Measurements from ENCODE around the gene NLE1. TPM values are rescaled to one million over a fixed set of nuclear protein-coding genes. Genes with fewer than 3 reads are reported as not detected.

The NLE1 gene
- total and polyA plus RNA-seq, 2 of the 8 experiments (the other 6 are each of a cell fraction or from before 2014, with no cell fraction given): 50.4 to 51.5 TPM

- no peak overlapping the region for H2BK5ac ChIP-seq (ENCODE audit: low read depth, low read length)
- H3K4me2 ChIP-seq (ENCODE audit: insufficient read depth in 1 of 2, low read depth in 2 of 2, low read length in 2 of 2): no peak overlapping the region
- H2BK15ac ChIP-seq (ENCODE audit: low read length): no peak overlapping the region
- H3K4me1 ChIP-seq (replicated peaks in 1 of 4; ENCODE audit: control insufficient read depth in 3 of 4, insufficient read depth in 4 of 4, low read length in 3 of 4): peaks cover 0 to 3% (median 1%) of the 10 kb centered on the region in 4 experiments; a peak in 2 of 7 replicates
- H3K36me3 ChIP-seq (ENCODE audit: control insufficient read depth in 2 of 4, insufficient read depth in 4 of 4, low read length in 3 of 4): peaks cover 0 to 2% (median under 1%) of the 10 kb centered on the region in 4 experiments; a peak in 4 of 8 replicates
- POLR2A ChIA-PET (ENCODE audit: partially characterized antibody): no interaction called here
- CTCF ChIA-PET (ENCODE audit: partially characterized antibody): interaction anchor here (1.3 to 3.6 kb wide), 2 partner anchors 26 to 390 kb away, joined by 5 to 11 read pairs; partner anchors contain the start of gene RAD51D
- no peaks in the 10 kb centered on the region for H3K9me3 ChIP-seq (ENCODE audit: insufficient read depth in 2 of 2, low read depth in 1 of 2, low read length in 1 of 2)
- H3K56ac ChIP-seq (replicated peaks; ENCODE audit: insufficient read length, low read depth, low read length): no peak overlapping the region
- no peak overlapping the region for H3K4ac ChIP-seq (replicated peaks; ENCODE audit: insufficient read length, low read depth, low read length)
- no peak overlapping the region for H2BK120ac ChIP-seq (replicated peaks; ENCODE audit: low read depth, low read length)
- H4K20me1 ChIP-seq (replicated peaks in 1 of 2; ENCODE audit: control insufficient read depth in 1 of 2, insufficient read depth in 2 of 2, low read length in 2 of 2): no peaks in the 10 kb centered on the region
- no peak overlapping the region for H3K18ac ChIP-seq (ENCODE audit: extremely low read depth, low read length)
- no peak for TF ChIP-seq POLR2A (IDR thresholded peaks at IDR 0.05; ENCODE audit: control extremely low read depth in 1 of 2, low read depth in 2 of 2, low read length in 2 of 2)
- no peak for TF ChIP-seq EP300 (IDR thresholded peaks at IDR 0.05; ENCODE audit: borderline replicate concordance in 1 of 2, low read depth in 2 of 2, low read length in 2 of 2)
- no peak for TF ChIP-seq POU5F1 (IDR thresholded peaks at IDR 0.05; ENCODE audit: low read depth, low read length)
- TF ChIP-seq TBP (IDR thresholded peaks at IDR 0.05; ENCODE audit: low read depth, low read length): no peak
- TF ChIP-seq NRF1 (IDR thresholded peaks at IDR 0.05; ENCODE audit: low read depth, low read length): no peak
- TF ChIP-seq ZNF274 (IDR thresholded peaks at IDR 0.05; ENCODE audit: borderline replicate concordance, extremely low read depth, low read length): no peak
- TF ChIP-seq CBX5 (IDR thresholded peaks at IDR 0.05; ENCODE audit: low read depth, low read length): no peak
- no peak for TF ChIP-seq SIRT6 (IDR thresholded peaks at IDR 0.05; ENCODE audit: low read length)
- H2AK5ac ChIP-seq (ENCODE audit: low read depth, low read length): no peak overlapping the region
- no peak overlapping the region for H3K27ac ChIP-seq (ENCODE audit: low read depth, low read length)
- DNase-seq (ENCODE audit: low read depth in 1 of 2, low spot score in 2 of 2): no peak
- H2AFZ ChIP-seq (ENCODE audit: low read length): no peak overlapping the region
- no peak overlapping the region for H4K5ac ChIP-seq (ENCODE audit: insufficient read length, low read depth, low read length)
- H3K23me2 ChIP-seq (ENCODE audit: low read depth, low read length): no peaks in the 10 kb centered on the region
- H3K27me3 ChIP-seq (replicated peaks in 1 of 4; ENCODE audit: control insufficient read depth in 3 of 4, extremely low read depth in 1 of 4, insufficient read depth in 3 of 4, low read length in 3 of 4): no peaks in the 10 kb centered on the region
- H3K79me1 ChIP-seq (ENCODE audit: low read depth, low read length): no peaks in the 10 kb centered on the region
- H3K14ac ChIP-seq (ENCODE audit: insufficient read length): no peak overlapping the region
- H4K8ac ChIP-seq (ENCODE audit: extremely low read depth, insufficient read depth, low read length): no peak overlapping the region
- WGBS, 2 experiments (ENCODE audit: extremely low coverage in 1 of 2, insufficient coverage in 1 of 2, insufficient read length in 1 of 2, insufficient replicate concordance in 2 of 2, low coverage in 1 of 2, low lambda C conversion rate in 2 of 2, missing lambda C conversion rate in 1 of 2): 90% methylated on average over 4 of the region's 4 CpGs; no CpG with 5 or more reads in 1 of the 2 experiments
- no peak overlapping the region for H3K4me3 ChIP-seq (ENCODE audit: extremely low read depth in 1 of 4, insufficient read depth in 2 of 4, low read depth in 3 of 4, low read length in 4 of 4)
- no peak overlapping the region for H4K91ac ChIP-seq (replicated peaks; ENCODE audit: insufficient read length, low read length)
- no peak for FAIRE-seq
- H3K23ac ChIP-seq (ENCODE audit: insufficient read length): no peak overlapping the region
- no peak overlapping the region for H2BK20ac ChIP-seq (ENCODE audit: low read length)
- no peak overlapping the region for H2BK12ac ChIP-seq (ENCODE audit: low read depth, low read length)
- H3K9ac ChIP-seq (replicated peaks in 1 of 4; ENCODE audit: extremely low read depth in 1 of 4, low read depth in 3 of 4, low read length in 3 of 4): no peak overlapping the region
- H3K79me2 ChIP-seq (ENCODE audit: control insufficient read depth in 1 of 2, insufficient read depth in 2 of 2, low read length in 2 of 2): peaks cover 0 to 19% of the 10 kb centered on the region in 2 experiments; a peak in 3 of 4 replicates
Observed at GRCh38 chr17:35144840-35145239, 2.7 kb upstream of the NLE1 start.
